ENCODE results near the gene ANKRD2.
"Not testable (repeated sequence)": the region's sequence is repeated elsewhere in the genome, so short reads cannot be mapped to it uniquely, and the experiment has no call there.

The ANKRD2 gene

GRCh38 chr10:97572214-97572989 is at the start of gene ANKRD2:
ANKRD2 (plus strand) TSS chr10:97572779; CDS start chr10:97572789, 10 bp downstream.
- peak; percentile 21 for DNase-seq (ENCODE audit: low read depth)

GRCh38 chr10:97522937-97523336 is 49.6 kb upstream of the ANKRD2 start:
- DNase-seq (ENCODE audit: low read depth) = no peak

- DNase-seq (ENCODE audit: low read depth) = no peak
These were observed 47.5 kb upstream of the ANKRD2 start for GRCh38 chr10:97525086-97525485.

GRCh38 chr10:97525683-97526110 is 46.9 kb upstream of the ANKRD2 start:
- DNase-seq (ENCODE audit: low read depth) = no peak

- not testable (repeated sequence) for DNase-seq (ENCODE audit: low read depth)
These were observed 43.7 kb upstream of the ANKRD2 start for GRCh38 chr10:97528876-97529275.

GRCh38 chr10:97529685-97530465 is 42.7 kb upstream of the ANKRD2 start:
- no peak for DNase-seq (ENCODE audit: low read depth)

GRCh38 chr10:97531401-97531986 is 41.1 kb upstream of the ANKRD2 start:
- DNase-seq (ENCODE audit: low read depth) = no peak

GRCh38 chr10:97532935-97533671 is 39.5 kb upstream of the ANKRD2 start:
- DNase-seq (ENCODE audit: low read depth) = no peak

GRCh38 chr10:97533888-97534287 is 38.7 kb upstream of the ANKRD2 start:
- no peak for DNase-seq (ENCODE audit: low read depth)

GRCh38 chr10:97534746-97535367 is 37.7 kb upstream of the ANKRD2 start:
- no peak for DNase-seq (ENCODE audit: low read depth)

GRCh38 chr10:97537186-97537869 is 35.3 kb upstream of the ANKRD2 start:
- DNase-seq (ENCODE audit: low read depth) = no peak

GRCh38 chr10:97538411-97538810 is 34.2 kb upstream of the ANKRD2 start:
- no peak for DNase-seq (ENCODE audit: low read depth)

GRCh38 chr10:97538839-97539238 is 33.7 kb upstream of the ANKRD2 start:
- DNase-seq (ENCODE audit: low read depth) = no peak

GRCh38 chr10:97539523-97540200 is 32.9 kb upstream of the ANKRD2 start:
- no peak for DNase-seq (ENCODE audit: low read depth)

GRCh38 chr10:97540669-97541500 is 31.7 kb upstream of the ANKRD2 start:
- DNase-seq (ENCODE audit: low read depth) = no peak

- no peak for DNase-seq (ENCODE audit: low read depth)
These were observed 30.2 kb upstream of the ANKRD2 start for GRCh38 chr10:97542169-97543024.

- peak; percentile 15 for DNase-seq (ENCODE audit: low read depth)
These were observed 29.5 kb upstream of the ANKRD2 start for GRCh38 chr10:97543025-97543546.

Measured in stimulated activated CD8-positive, alpha-beta memory T cell treated with anti-CD3 and anti-CD28 coated beads, Interleukin-7, amount 100 ng/mL, for 24 hours (primary cell).